ENCODE measurements around the gene BARD1.

The BARD1 gene

DNA sequence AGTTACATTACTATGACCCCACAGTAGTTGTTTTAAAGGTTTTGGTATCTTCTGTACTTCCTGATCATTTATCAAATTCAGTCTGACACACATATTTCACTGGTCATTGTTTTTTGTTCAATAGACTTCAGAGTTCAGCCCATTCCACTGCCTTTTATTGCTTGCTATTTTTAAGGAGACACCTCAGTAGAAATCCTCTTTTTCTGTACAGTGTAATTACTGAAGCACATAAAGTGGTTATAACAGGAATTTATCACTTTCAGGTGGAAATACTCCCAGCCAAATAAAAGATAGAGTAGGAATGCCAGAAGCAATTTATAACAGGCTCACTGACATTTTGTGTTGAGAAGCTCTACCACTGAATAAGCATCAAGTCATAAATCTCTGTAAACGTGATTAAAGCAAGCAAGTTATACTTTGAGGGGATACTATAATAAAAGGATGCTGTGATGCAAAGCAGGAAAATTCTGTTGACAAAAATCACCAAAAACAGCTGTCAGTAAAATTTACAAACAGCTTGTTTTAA, 6.6 kb upstream of the BARD1 start:
- DNase-seq = no peak
- Histone ChIP-seq H3K4me3 (ENCODE audit: low read depth, low read length) (no peak overlapping the region), H2AFZ (ENCODE audit: insufficient read depth, low read length, poor library complexity) (no peak overlapping the region), H3K9me3 (ENCODE audit: insufficient read depth, low read depth, low read length) (no peaks in the 10 kb centered on the region), H4K8ac (ENCODE audit: low read depth, low read length) (no peak overlapping the region), H2BK12ac (ENCODE audit: low read length) (no peak overlapping the region), H3K23ac (ENCODE audit: low read length) (no peak overlapping the region), H4K91ac (ENCODE audit: low read depth, low read length) (no peak overlapping the region), H3K14ac (ENCODE audit: low read length) (no peak overlapping the region), H3K36me3 (ENCODE audit: control insufficient read depth in 1 of 2, insufficient read depth in 2 of 2, low read length in 2 of 2) (no peaks in the 10 kb centered on the region), H2BK5ac (ENCODE audit: low read depth, low read length, poor library complexity) (no peak overlapping the region), H3K9ac (ENCODE audit: low read length) (no peak overlapping the region), H2AK5ac (ENCODE audit: low read length) (no peak overlapping the region), H3K79me1 (ENCODE audit: low read length) (no peaks in the 10 kb centered on the region), H3K18ac (ENCODE audit: low read length) (no peak overlapping the region), H3K79me2 (ENCODE audit: control insufficient read depth, insufficient read depth, low read length, poor library complexity) (no peaks in the 10 kb centered on the region), H3K4ac (ENCODE audit: low read depth, low read length) (no peak overlapping the region), H2BK120ac (ENCODE audit: insufficient read depth, low read length, poor library complexity) (no peak overlapping the region), H3K4me1 (ENCODE audit: control insufficient read depth in 1 of 2, insufficient read depth in 2 of 2, low read length in 2 of 2) (no peaks in the 10 kb centered on the region), H3K27ac (ENCODE audit: low read depth, low read length) (no peak overlapping the region), H3K4me2 (ENCODE audit: low read length) (no peak overlapping the region), H3K27me3 (ENCODE audit: insufficient read depth, low read length) (no peaks in the 10 kb centered on the region), H4K12ac (ENCODE audit: low read depth, low read length) (no peak overlapping the region)
- no CpG with 5 or more reads among the region's 1 CpG for WGBS (ENCODE audit: extremely low coverage, insufficient coverage, insufficient read length)

GRCh38 chr2:214810671-214811070, 1.2 kb upstream of the BARD1 start:
- WGBS (ENCODE audit: extremely low coverage, insufficient coverage, insufficient read length) = no CpG with 5 or more reads among the region's 14 CpGs
- Histone ChIP-seq H3K4me3 (ENCODE audit: low read depth, low read length) (no peak overlapping the region), H2AK5ac (ENCODE audit: low read length) (no peak overlapping the region), H3K9me3 (ENCODE audit: insufficient read depth, low read depth, low read length) (no peaks in the 10 kb centered on the region), H3K27me3 (ENCODE audit: insufficient read depth, low read length) (no peaks in the 10 kb centered on the region), H2BK120ac (ENCODE audit: insufficient read depth, low read length, poor library complexity) (no peak overlapping the region), H4K91ac (ENCODE audit: low read depth, low read length) (no peak overlapping the region), H3K36me3 (ENCODE audit: control insufficient read depth in 1 of 2, insufficient read depth in 2 of 2, low read length in 2 of 2) (no peaks in the 10 kb centered on the region), H3K14ac (ENCODE audit: low read length) (no peak overlapping the region), H4K8ac (ENCODE audit: low read depth, low read length) (peak overlapping the region; percentile 54), H3K4me2 (ENCODE audit: low read length) (peak overlapping the region; percentile 9), H2BK5ac (ENCODE audit: low read depth, low read length, poor library complexity) (no peak overlapping the region), H3K4me1 (ENCODE audit: control insufficient read depth in 1 of 2, insufficient read depth in 2 of 2, low read length in 2 of 2) (peaks cover 1 to 5% of the 10 kb centered on the region in 2 experiments), H3K9ac (ENCODE audit: low read length) (no peak overlapping the region), H3K27ac (ENCODE audit: low read depth, low read length) (no peak overlapping the region), H3K79me2 (ENCODE audit: control insufficient read depth, insufficient read depth, low read length, poor library complexity) (peaks cover 5% of the 10 kb centered on the region), H3K18ac (ENCODE audit: low read length) (no peak overlapping the region), H2AFZ (ENCODE audit: insufficient read depth, low read length, poor library complexity) (peak overlapping the region; percentile 35), H3K4ac (ENCODE audit: low read depth, low read length) (no peak overlapping the region), H2BK12ac (ENCODE audit: low read length) (peak overlapping the region; percentile 69), H3K79me1 (ENCODE audit: low read length) (peaks cover 5% of the 10 kb centered on the region), H4K12ac (ENCODE audit: low read depth, low read length) (peak overlapping the region; percentile 40), H3K23ac (ENCODE audit: low read length) (no peak overlapping the region)
- no peak for DNase-seq

DNA sequence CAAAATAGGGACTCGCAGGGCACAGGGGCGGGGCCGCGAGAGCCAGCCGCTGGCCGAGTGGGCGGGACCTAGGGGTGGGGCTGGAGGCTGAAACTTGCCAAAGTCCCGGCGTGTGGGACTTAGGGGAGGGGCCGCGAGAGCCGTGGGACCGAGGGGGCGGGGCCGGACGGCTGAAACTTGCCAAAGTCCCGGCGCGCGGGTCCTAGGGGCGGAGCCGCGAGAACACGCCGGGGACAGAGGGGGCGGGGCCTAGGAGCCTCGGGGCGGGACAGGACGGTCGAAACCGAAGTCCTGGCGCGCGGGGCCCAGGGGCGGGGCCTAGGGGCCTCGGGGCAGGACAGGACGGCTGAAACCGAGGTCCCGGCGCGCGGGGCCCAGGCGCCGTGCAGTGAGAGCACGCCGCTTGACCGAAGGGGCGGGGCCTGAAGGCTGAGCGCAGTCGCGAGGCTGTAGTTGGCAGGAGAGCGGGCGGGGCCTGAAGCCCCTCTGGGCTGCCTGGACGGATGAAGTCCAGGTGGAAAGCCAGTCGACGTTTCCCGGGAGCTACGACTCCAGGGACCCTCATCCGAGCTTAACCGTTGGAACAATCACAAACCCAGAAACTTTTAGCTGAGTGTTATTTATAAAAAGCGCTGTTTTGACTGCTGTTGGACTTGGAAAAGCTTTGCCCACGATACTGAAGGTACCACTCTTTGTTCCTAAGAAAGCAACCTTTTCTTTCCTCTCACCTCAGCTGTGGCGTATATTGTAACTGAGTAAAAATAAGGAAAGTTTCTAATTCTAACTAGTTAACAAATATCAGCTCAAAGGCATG, 475 bp upstream of the BARD1 start:
- H2BK120ac ChIP-seq (ENCODE audit: insufficient read depth, low read length, poor library complexity) = no peak overlapping the region
- no peak overlapping the region for H4K8ac ChIP-seq (ENCODE audit: low read depth, low read length)
- H3K9ac ChIP-seq (ENCODE audit: low read length) = peak overlapping the region; percentile 5
- no peaks in the 10 kb centered on the region for H3K9me3 ChIP-seq (ENCODE audit: insufficient read depth, low read depth, low read length)
- no peaks in the 10 kb centered on the region for H3K27me3 ChIP-seq (ENCODE audit: insufficient read depth, low read length)
- peak overlapping the region; percentile 52 for H3K27ac ChIP-seq (ENCODE audit: low read depth, low read length)
- no peak overlapping the region for H2AK5ac ChIP-seq (ENCODE audit: low read length)
- H3K4me1 ChIP-seq (ENCODE audit: control insufficient read depth in 1 of 2, insufficient read depth in 2 of 2, low read length in 2 of 2) = peaks cover 1 to 5% of the 10 kb centered on the region in 2 experiments
- H4K91ac ChIP-seq (ENCODE audit: low read depth, low read length) = no peak overlapping the region
- H3K14ac ChIP-seq (ENCODE audit: low read length) = no peak overlapping the region
- no peak overlapping the region for H2BK12ac ChIP-seq (ENCODE audit: low read length)
- H3K79me2 ChIP-seq (ENCODE audit: control insufficient read depth, insufficient read depth, low read length, poor library complexity) = peaks cover 5% of the 10 kb centered on the region
- no peak overlapping the region for H3K4ac ChIP-seq (ENCODE audit: low read depth, low read length)
- peak overlapping the region; percentile 91 for H3K4me3 ChIP-seq (ENCODE audit: low read depth, low read length)
- no CpG with 5 or more reads among the region's 63 CpGs for WGBS (ENCODE audit: extremely low coverage, insufficient coverage, insufficient read length)
- no peaks in the 10 kb centered on the region for H3K36me3 ChIP-seq (ENCODE audit: control insufficient read depth in 1 of 2, insufficient read depth in 2 of 2, low read length in 2 of 2)
- no peak overlapping the region for H2AFZ ChIP-seq (ENCODE audit: insufficient read depth, low read length, poor library complexity)
- H3K79me1 ChIP-seq (ENCODE audit: low read length) = peaks cover 5% of the 10 kb centered on the region
- peak; percentile 99 to 100 for DNase-seq
- H3K18ac ChIP-seq (ENCODE audit: low read length) = no peak overlapping the region
- H3K23ac ChIP-seq (ENCODE audit: low read length) = no peak overlapping the region
- H3K4me2 ChIP-seq (ENCODE audit: low read length) = peak overlapping the region; percentile 62
- H2BK5ac ChIP-seq (ENCODE audit: low read depth, low read length, poor library complexity) = no peak overlapping the region
- H4K12ac ChIP-seq (ENCODE audit: low read depth, low read length) = no peak overlapping the region

DNA sequence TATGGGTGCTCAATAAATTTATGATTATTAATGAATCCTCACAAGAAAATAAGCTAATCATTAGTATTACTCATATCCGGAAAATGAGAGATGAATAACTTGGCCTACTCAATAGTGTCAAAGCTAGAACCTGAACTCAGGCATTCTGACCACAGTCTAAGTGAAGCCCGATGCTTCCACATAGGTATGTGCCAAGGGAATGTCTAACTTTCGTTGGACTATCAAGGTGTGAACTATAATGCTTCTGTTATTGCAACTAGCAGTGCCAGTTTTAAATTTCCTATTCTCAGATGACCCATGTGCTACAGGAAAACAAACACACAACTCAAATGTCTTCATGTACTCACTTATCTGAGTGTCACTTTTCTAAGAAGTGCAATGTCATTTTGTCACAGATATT, 1.8 kb downstream of the BARD1 start:
- Histone ChIP-seq H3K14ac (ENCODE audit: low read length) (no peak overlapping the region), H3K18ac (ENCODE audit: low read length) (no peak overlapping the region), H3K27me3 (ENCODE audit: insufficient read depth, low read length) (no peaks in the 10 kb centered on the region), H4K12ac (ENCODE audit: low read depth, low read length) (no peak overlapping the region), H3K9ac (ENCODE audit: low read length) (no peak overlapping the region), H2AFZ (ENCODE audit: insufficient read depth, low read length, poor library complexity) (no peak overlapping the region), H2AK5ac (ENCODE audit: low read length) (no peak overlapping the region), H3K9me3 (ENCODE audit: insufficient read depth, low read depth, low read length) (no peaks in the 10 kb centered on the region), H3K4me1 (ENCODE audit: control insufficient read depth in 1 of 2, insufficient read depth in 2 of 2, low read length in 2 of 2) (peaks cover 1 to 5% of the 10 kb centered on the region in 2 experiments), H3K79me1 (ENCODE audit: low read length) (peaks cover 5% of the 10 kb centered on the region), H2BK5ac (ENCODE audit: low read depth, low read length, poor library complexity) (no peak overlapping the region), H3K23ac (ENCODE audit: low read length) (no peak overlapping the region), H3K27ac (ENCODE audit: low read depth, low read length) (no peak overlapping the region), H3K4me3 (ENCODE audit: low read depth, low read length) (no peak overlapping the region), H3K4ac (ENCODE audit: low read depth, low read length) (no peak overlapping the region), H2BK12ac (ENCODE audit: low read length) (no peak overlapping the region), H3K36me3 (ENCODE audit: control insufficient read depth in 1 of 2, insufficient read depth in 2 of 2, low read length in 2 of 2) (no peaks in the 10 kb centered on the region), H2BK120ac (ENCODE audit: insufficient read depth, low read length, poor library complexity) (no peak overlapping the region), H4K91ac (ENCODE audit: low read depth, low read length) (no peak overlapping the region), H3K4me2 (ENCODE audit: low read length) (peak overlapping the region; percentile 67), H3K79me2 (ENCODE audit: control insufficient read depth, insufficient read depth, low read length, poor library complexity) (peaks cover 5% of the 10 kb centered on the region), H4K8ac (ENCODE audit: low read depth, low read length) (no peak overlapping the region)
- peak in 1 of 2 donors; percentile 2 for DNase-seq
- no CpG with 5 or more reads among the region's 3 CpGs for WGBS (ENCODE audit: extremely low coverage, insufficient coverage, insufficient read length)
